Esophagus muscularis mucosa (tissue), 4 donors: ENCODE measurements around the gene NUDT3. TPM values are rescaled to one million over a fixed set of nuclear protein-coding genes. Genes with fewer than 3 reads are reported as not detected.
A peak's percentile ranks its signal among the peaks of the same experiment; 100 is the strongest.

ENCODE experiments used
- DNase-seq: peaks from one replicate; pipeline ENCODE4 v3.0.0-alpha.2; 2017; ENCODE audit errors: extremely low spot score
- H3K27ac ChIP-seq, 4 donors: fragments of 200-600 bp; sonication (generic); replicated peaks in 1 of 4; 1 replicate in 3 of 4; 2 replicates in 1 of 4; pipeline ENCODE4 v1.5.1; 2016 to 2019; ENCODE audit warnings: mild to moderate bottlenecking in 1 of 4
- H3K27me3 ChIP-seq, 4 donors: fragments of 200-600 bp; sonication (generic); one replicate each; pipeline versions ENCODE4 v1.5.1 to v1.6.0; 2016 to 2019
- H3K36me3 ChIP-seq, 4 donors: fragments of 200-600 bp; sonication (generic); one replicate each; pipeline ENCODE4 v1.5.1; 2016 to 2019
- H3K4me1 ChIP-seq, 4 donors: fragments of 200-600 bp; sonication (generic); one replicate each; pipeline ENCODE4 v1.5.1; 2016 to 2019
- H3K4me3 ChIP-seq, 4 donors: fragments of 200-600 bp; sonication (generic); 1 replicate in 2 of 4; 2 replicates in 2 of 4; pipeline ENCODE4 v1.5.1; 2016 to 2019; ENCODE audit warnings: mild to moderate bottlenecking in 4 of 4, moderate library complexity in 1 of 4
- H3K9me3 ChIP-seq, 4 donors: fragments of 200-600 bp; sonication (generic); 1 replicate in 3 of 4; 2 replicates in 1 of 4; pipeline ENCODE4 v1.5.1; 2016 to 2019
- EP300 ChIP-seq: sonication (generic); formaldehyde crosslinking; IDR thresholded peaks from one replicate; pipeline ENCODE4 v1.6.1; 2017; ENCODE audit warnings: antibody characterized with exemption
- POLR2A ChIP-seq: fragments of 450-650 bp; IDR thresholded peaks from one replicate; pipeline ENCODE4 v1.6.1; 2017; ENCODE audit warnings: antibody characterized with exemption, moderate library complexity, mild to moderate bottlenecking, low read depth
- POLR2AphosphoS5 ChIP-seq, 2 donors: sonication (generic); formaldehyde crosslinking; IDR thresholded peaks; one replicate each; pipeline ENCODE4 v1.6.1; 2017; ENCODE audit warnings: antibody characterized with exemption in 2 of 2
- WGBS: methylation state at CpG from one replicate; pipeline ENCODE4 v1.1.5; 2018; 5-methylcytosine and 5-hydroxymethylcytosine counted together
- intact Hi-C: fragments of 100-400 bp; cut with DNase I; formaldehyde crosslinking; loops from one replicate; pipeline ENCODE4 v1.15.1; 2023
- total RNA-seq, 4 donors: library from RNA; depleted of rRNA; stranded (reverse); fragments of >200 nt; gene quantifications; one replicate each; pipeline versions ENCODE4 v1.1.0 to v1.2.1, GENCODE V29; 2016
- TF ChIP-seq, protein P1 (sequence below), 3 experiments: fragments of 200-600 bp in 2 of 3; fragments of 450-650 bp in 1 of 3; sonication (generic) in 2 of 3; IDR thresholded peaks; one replicate each; pipeline ENCODE4 v1.5.1; 2017 to 2019; ENCODE audit warnings: antibody characterized with exemption in 3 of 3, mild to moderate bottlenecking in 2 of 3, moderate library complexity in 1 of 3

NUDT3 gene
- total RNA-seq, 4 donors from 2014 or later: 37.1 to 57.2 (median 47.4) TPM

DNA sequence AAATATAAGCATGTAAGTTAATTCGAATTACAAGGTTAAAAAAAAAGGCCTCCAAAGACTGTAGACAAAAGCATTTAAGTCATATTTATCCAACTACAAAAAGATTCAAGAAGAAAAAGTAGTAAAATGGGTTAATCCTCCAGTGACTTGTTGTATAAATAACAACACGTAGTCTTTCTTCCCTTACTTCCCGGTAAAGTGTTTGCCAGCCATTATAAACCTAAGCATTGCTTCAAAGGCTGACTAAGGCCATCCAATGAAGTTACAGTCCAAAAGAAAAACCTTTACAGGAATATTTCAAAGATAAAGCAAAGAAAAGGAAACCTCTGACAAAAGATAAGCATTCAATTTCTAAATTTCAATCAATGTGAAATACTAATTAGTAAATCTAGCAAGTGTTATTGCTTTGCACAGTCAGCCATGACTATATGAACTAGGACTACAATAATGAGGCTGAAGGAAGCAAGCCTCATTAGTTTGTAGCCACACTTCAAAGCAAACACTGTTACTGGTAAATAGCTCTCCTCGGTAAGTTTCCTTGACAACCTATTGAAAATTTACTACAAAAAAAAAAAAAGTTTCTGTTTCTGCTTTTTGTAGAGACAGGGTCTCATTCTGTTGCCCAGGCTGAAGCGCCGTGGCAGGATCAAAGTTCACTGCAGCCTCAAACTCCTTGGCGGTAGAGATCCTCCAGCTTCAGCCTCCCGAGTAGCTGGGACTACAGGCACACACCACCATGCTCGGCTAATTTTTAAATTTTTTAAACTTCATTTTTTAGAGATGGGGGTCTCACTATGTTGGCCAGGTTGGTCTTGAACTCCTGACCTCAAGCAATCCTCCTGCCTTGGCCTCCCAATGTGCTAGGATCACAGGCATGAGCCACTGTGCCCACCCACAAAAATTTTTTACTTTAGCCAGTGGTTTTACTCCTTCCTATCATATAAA is 46.0 kb downstream of the NUDT3 start:
- no peaks in the 10 kb centered on the region for H3K36me3 ChIP-seq
- H3K9me3 ChIP-seq: no peaks in the 10 kb centered on the region
- TF ChIP-seq EP300: no peak
- no peak for TF ChIP-seq POLR2AphosphoS5 (IDR thresholded peaks at IDR 0.05)
- TF ChIP-seq POLR2A: no peak
- TF ChIP-seq, protein P1, sequence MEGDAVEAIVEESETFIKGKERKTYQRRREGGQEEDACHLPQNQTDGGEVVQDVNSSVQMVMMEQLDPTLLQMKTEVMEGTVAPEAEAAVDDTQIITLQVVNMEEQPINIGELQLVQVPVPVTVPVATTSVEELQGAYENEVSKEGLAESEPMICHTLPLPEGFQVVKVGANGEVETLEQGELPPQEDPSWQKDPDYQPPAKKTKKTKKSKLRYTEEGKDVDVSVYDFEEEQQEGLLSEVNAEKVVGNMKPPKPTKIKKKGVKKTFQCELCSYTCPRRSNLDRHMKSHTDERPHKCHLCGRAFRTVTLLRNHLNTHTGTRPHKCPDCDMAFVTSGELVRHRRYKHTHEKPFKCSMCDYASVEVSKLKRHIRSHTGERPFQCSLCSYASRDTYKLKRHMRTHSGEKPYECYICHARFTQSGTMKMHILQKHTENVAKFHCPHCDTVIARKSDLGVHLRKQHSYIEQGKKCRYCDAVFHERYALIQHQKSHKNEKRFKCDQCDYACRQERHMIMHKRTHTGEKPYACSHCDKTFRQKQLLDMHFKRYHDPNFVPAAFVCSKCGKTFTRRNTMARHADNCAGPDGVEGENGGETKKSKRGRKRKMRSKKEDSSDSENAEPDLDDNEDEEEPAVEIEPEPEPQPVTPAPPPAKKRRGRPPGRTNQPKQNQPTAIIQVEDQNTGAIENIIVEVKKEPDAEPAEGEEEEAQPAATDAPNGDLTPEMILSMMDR (IDR thresholded peaks at IDR 0.05): no peak
- no peaks in the 10 kb centered on the region for H3K27me3 ChIP-seq
- 76% methylated on average over 9 of the region's 9 CpGs for WGBS
- H3K4me3 ChIP-seq: no peak overlapping the region
- H3K27ac ChIP-seq: no peak overlapping the region
- no peak for DNase-seq
- peaks cover 19 to 27% (median 23%) of the 10 kb centered on the region in 4 donors for H3K4me1 ChIP-seq
- intact Hi-C loops: no loop called here

DNA sequence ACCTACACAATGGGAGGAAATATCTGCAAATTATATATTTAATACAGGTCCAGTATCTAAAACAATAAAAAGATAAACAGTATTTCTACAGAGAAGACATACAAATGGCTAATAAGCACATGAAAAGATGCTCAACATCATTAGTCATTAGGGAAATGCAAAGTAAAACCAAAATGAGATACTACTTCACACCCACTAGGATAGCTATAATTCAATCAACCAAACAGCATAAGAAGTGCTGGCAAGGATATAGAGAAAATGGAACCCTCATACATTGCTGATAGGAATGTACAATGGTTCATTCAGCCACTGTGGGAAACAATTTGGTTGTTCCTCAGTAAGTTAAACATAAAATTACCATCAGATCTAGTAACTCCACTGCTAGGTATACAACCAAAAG is 48.7 kb downstream of the NUDT3 start:
- intact Hi-C loops: no loop called here
- peaks cover 28 to 39% (median 37%) of the 10 kb centered on the region in 4 donors for H3K4me1 ChIP-seq
- H3K27ac ChIP-seq: no peak overlapping the region

DNA sequence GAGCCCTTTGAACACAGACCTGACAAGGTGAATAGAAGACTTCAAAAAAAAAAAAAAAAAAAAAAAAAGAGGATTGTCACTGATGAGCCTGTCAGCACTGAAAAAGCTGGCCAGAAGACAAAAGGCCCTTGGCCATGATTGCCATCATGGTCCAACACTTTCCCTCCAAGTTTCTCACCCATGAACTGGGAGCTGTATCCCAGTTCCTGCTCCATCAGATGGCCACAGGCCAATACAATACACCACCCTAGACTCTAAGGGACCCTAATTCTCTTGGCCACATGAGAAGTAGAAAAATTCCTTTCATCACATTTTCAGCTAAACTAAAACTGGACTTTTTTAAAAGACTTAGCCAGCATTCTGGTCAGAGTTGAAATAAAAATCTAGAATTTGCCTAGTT is 50.2 kb downstream of the NUDT3 start:
- intact Hi-C loops: no loop called here
- Histone ChIP-seq H3K4me3 (no peak overlapping the region), H3K27me3 (no peaks in the 10 kb centered on the region), H3K36me3 (no peaks in the 10 kb centered on the region), H3K27ac (no peak overlapping the region), H3K4me1 (peaks cover 42 to 55% (median 53%) of the 10 kb centered on the region in 4 donors), H3K9me3 (no peaks in the 10 kb centered on the region)
- no peak for TF ChIP-seq POLR2A
- TF ChIP-seq POLR2AphosphoS5 (IDR thresholded peaks at IDR 0.05): no peak
- TF ChIP-seq EP300: no peak
- TF ChIP-seq, protein P1 (IDR thresholded peaks at IDR 0.05): no peak
- no peak for DNase-seq

More for the DNA sequence above, 48.7 kb downstream of the NUDT3 start:
- no peak for TF ChIP-seq POLR2AphosphoS5 (IDR thresholded peaks at IDR 0.05)
- TF ChIP-seq EP300: no peak
- no peak for TF ChIP-seq POLR2A
- Histone ChIP-seq H3K9me3 (no peaks in the 10 kb centered on the region), H3K4me3 (no peak overlapping the region), H3K36me3 (no peaks in the 10 kb centered on the region), H3K27me3 (no peaks in the 10 kb centered on the region)
- DNase-seq: no peak

DNA sequence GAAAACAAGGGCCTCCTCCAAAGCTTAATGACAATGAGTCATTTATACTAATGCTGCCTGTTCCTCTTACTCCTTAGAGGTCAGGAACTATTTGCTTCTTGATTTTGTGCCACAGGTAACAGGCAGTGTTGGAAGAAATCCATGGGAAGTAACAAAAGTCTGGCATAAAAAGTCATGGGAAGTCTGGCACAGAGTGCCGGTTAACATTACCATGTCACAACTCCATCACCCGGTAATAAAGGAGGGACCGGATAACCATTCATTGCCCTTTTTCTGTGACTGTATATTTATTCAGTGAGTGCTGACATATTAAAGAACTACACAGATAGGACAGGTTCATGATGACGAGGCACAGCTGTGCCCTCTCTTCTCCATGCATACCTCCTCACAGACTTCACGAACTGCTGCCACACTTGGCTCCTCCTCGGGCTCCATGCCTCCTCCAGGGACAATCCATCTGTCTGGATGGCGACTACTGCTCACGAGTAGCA is 50.9 kb downstream of the NUDT3 start:
- WGBS: 38% methylated on average over 8 of the region's 8 CpGs
- intact Hi-C loops: no loop called here
- H3K4me3 ChIP-seq: no peak overlapping the region

More for the DNA sequence above, 50.9 kb downstream of the NUDT3 start:
- H3K36me3 ChIP-seq: no peaks in the 10 kb centered on the region
- H3K9me3 ChIP-seq: no peaks in the 10 kb centered on the region
- H3K27me3 ChIP-seq: no peaks in the 10 kb centered on the region
- no peak for DNase-seq
- H3K4me1 ChIP-seq: peaks cover 49 to 60% (median 55%) of the 10 kb centered on the region in 4 donors
- peak; percentile 27 to 44 for TF ChIP-seq POLR2AphosphoS5 (IDR thresholded peaks at IDR 0.05)
- no peak for TF ChIP-seq EP300
- TF ChIP-seq POLR2A: no peak
- TF ChIP-seq, protein P1 (IDR thresholded peaks at IDR 0.05): no peak
- H3K27ac ChIP-seq: peak overlapping the region; percentile 8 to 51 (median 20)
